Measurements from ENCODE around the gene RPL5.

Gene RPL5

GRCh38 chr1:92855236-92855635, 23.4 kb downstream of the RPL5 start:
- no peak for TF ChIP-seq CTCF (conservative IDR thresholded peaks at IDR 0.05)
- H3K27ac ChIP-seq: no peak overlapping the region

DNA sequence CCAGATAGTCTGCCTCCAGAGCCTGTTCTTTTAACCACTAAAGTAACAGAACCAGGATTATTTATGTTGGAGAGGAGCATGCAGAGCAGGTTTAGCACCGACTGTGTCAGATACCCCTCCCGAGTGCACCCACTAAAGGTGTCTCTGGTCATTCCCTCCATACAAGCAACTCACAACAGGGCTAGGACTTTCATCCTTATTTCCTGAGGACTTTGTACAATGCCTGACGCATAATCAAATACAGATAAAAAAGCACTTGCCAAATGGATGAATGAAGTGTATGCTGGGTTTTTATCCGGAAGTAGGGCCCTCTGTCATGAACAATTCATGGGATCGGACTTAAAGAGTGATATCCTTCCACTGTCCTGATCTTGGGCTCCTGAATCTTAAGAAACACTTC, 26.0 kb downstream of the RPL5 start:
- no peak overlapping the region for H3K27ac ChIP-seq
- TF ChIP-seq CTCF (conservative IDR thresholded peaks at IDR 0.05): no peak

GRCh38 chr1:92858564-92859399, 26.9 kb downstream of the RPL5 start:
- TF ChIP-seq CTCF (conservative IDR thresholded peaks at IDR 0.05): peak; percentile 91
- no peak overlapping the region for H3K27ac ChIP-seq

- H3K27ac ChIP-seq: no peak overlapping the region
- TF ChIP-seq CTCF (conservative IDR thresholded peaks at IDR 0.05): no peak
Observed at GRCh38 chr1:92859400-92860039, 27.7 kb downstream of the RPL5 start.

DNA sequence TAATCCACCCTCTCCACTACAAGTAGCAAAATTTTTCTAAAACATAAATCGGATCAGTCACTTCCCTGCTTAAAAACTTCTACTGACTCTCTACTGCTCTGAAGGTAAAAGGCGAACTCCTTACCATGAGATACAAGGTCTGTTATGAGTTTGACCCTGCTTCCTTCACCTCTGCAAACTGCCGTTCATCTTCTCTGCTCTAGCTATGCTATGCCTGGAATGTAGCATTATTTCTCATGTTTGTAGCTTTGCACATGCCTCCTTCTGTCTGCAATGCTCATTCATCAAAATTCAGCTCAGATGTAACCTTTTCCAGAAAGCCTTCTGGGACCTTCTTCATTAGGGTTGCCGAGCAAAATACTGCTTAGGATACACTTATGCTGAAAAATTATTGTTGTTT, 30.8 kb downstream of the RPL5 start:
- H3K27ac ChIP-seq: no peak overlapping the region
- TF ChIP-seq CTCF (conservative IDR thresholded peaks at IDR 0.05): no peak

GRCh38 chr1:92864131-92864530, 32.3 kb downstream of the RPL5 start:
- no peak for TF ChIP-seq CTCF (conservative IDR thresholded peaks at IDR 0.05)
- H3K27ac ChIP-seq: no peak overlapping the region

DNA sequence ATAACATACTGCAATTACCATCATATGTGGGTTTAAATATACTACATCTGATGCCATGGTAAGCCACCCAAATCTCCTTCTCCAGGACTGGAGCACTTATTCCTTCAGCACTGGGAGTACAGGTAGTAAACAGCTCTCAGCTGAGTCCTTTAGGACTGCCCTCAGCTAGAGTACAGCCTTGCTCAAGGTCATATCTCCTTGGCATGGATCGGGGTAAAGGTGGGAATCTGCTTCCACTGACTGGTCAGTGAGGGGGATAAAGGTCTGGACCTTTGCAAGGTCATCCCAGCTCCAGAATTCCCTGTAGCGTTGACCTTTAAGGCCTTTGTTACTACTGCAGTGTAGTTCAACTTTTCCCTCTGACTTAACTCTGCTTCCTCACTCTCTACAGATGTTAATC, 38.8 kb downstream of the RPL5 start:
- TF ChIP-seq CTCF (conservative IDR thresholded peaks at IDR 0.05): no peak

More for the DNA sequence above, 38.8 kb downstream of the RPL5 start:
- no peak overlapping the region for H3K27ac ChIP-seq
